Measurements from ENCODE around the gene LARP1. TPM values are rescaled to one million over a fixed set of nuclear protein-coding genes. Genes with fewer than 3 reads are reported as not detected.

The LARP1 gene
- total RNA-seq, 1 donor from 2014 or later, result 231 TPM

GRCh38 chr5:154783774-154784460, 28.7 kb downstream of the LARP1 start:
- CTCF ChIA-PET, result no interaction called here
- peaks cover 92% of the 10 kb centered on the region for H3K4me1 Mint-ChIP-seq
- H3K36me3 Mint-ChIP-seq (ENCODE audit: low read depth), result peaks cover 11% of the 10 kb centered on the region
- no peak overlapping the region for H3K27ac Mint-ChIP-seq
- DNase-seq (no peak), ATAC-seq (ENCODE audit: low read depth) (no peak)
- TF ChIP-seq CTCF (IDR thresholded peaks at IDR 0.05), result no peak
- no peaks in the 10 kb centered on the region for H3K27me3 Mint-ChIP-seq
- POLR2A ChIA-PET, result no interaction called here
- intact Hi-C loops (cut with micrococcal nuclease), result loop anchor here (2.0 kb wide), 1 partner anchor 17 kb away; no protein-coding TSS in a partner anchor
- H3K4me3 Mint-ChIP-seq, result no peak overlapping the region
- no peaks in the 10 kb centered on the region for H3K9me3 Mint-ChIP-seq

DNA sequence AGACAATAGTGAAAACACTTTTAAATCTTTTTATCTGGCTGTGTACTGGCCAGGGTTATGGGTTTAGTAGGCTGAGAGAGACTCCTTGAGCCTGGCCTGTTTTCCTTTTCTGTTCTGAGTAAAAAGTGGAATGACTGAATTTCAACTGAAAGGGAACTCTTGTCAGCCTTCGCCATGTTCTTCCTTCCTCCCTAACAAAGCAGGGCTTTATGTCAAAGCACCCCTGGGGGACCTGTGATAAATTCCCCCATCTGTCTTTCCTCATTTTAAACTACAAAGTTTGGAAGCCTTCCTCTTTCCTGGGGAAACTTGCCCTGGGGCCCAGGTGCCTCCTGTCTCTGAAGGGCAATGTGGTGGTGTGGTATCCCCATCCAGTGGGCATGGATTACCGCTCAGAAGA, 29.7 kb downstream of the LARP1 start:
- H3K27ac Mint-ChIP-seq, result peak overlapping the region; percentile 50
- CTCF ChIA-PET, result no interaction called here
- ATAC-seq (ENCODE audit: low read depth), result no peak
- peaks cover 88% of the 10 kb centered on the region for H3K4me1 Mint-ChIP-seq
- intact Hi-C loops (cut with micrococcal nuclease), result no loop called here
- H3K36me3 Mint-ChIP-seq (ENCODE audit: low read depth), result peaks cover 11% of the 10 kb centered on the region
- no peak overlapping the region for H3K4me3 Mint-ChIP-seq
- no peak for DNase-seq
- no peak for TF ChIP-seq CTCF (IDR thresholded peaks at IDR 0.05)
- POLR2A ChIA-PET, result no interaction called here
- no peaks in the 10 kb centered on the region for H3K9me3 Mint-ChIP-seq
- no peaks in the 10 kb centered on the region for H3K27me3 Mint-ChIP-seq

DNA sequence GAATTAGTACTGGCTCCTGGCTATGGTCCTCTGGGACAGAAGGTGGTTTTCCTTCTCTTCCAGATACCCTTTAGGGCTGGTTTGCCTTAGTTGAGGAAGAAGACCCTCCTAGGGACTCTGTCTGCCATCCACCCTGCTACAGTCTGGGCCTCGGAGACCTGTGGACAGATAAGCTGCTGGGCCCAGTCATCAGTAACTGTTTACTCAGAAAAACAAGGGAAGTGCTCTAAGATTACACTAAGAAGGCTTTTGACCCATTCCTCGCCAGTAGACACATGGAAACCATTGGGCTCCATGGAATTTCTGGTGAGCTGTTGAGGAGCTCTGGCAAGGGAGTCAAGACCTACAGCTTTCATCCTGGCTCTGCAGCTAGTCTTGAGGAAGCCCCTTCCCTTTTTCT, 31.2 kb downstream of the LARP1 start:
- no peak for TF ChIP-seq CTCF (IDR thresholded peaks at IDR 0.05)
- CTCF ChIA-PET, result no interaction called here
- POLR2A ChIA-PET, result no interaction called here
- Mint-ChIP-seq H3K27ac (no peak overlapping the region), H3K4me3 (no peak overlapping the region), H3K36me3 (ENCODE audit: low read depth) (peaks cover 25% of the 10 kb centered on the region), H3K9me3 (no peaks in the 10 kb centered on the region), H3K4me1 (peaks cover 87% of the 10 kb centered on the region), H3K27me3 (no peaks in the 10 kb centered on the region)
- DNase-seq (no peak), ATAC-seq (ENCODE audit: low read depth) (no peak)
- intact Hi-C loops (cut with micrococcal nuclease), result no loop called here

- ChIA-PET CTCF (no interaction called here), POLR2A (no interaction called here)
- TF ChIP-seq CTCF (IDR thresholded peaks at IDR 0.05), result no peak
- ATAC-seq (ENCODE audit: low read depth), result no peak
- Mint-ChIP-seq H3K36me3 (ENCODE audit: low read depth) (peaks cover 42% of the 10 kb centered on the region), H3K9me3 (no peaks in the 10 kb centered on the region), H3K4me3 (no peak overlapping the region), H3K4me1 (peaks cover 79% of the 10 kb centered on the region), H3K27ac (peak overlapping the region; percentile 32), H3K27me3 (no peaks in the 10 kb centered on the region)
- DNase-seq, result no peak
- intact Hi-C loops (cut with micrococcal nuclease), result no loop called here
These were observed 33.0 kb downstream of the LARP1 start for GRCh38 chr5:154788212-154788611.

GRCh38 chr5:154791535-154791934, 36.4 kb downstream of the LARP1 start:
- DNase-seq (no peak), ATAC-seq (ENCODE audit: low read depth) (peak; percentile 62)
- Mint-ChIP-seq H3K36me3 (ENCODE audit: low read depth) (peaks cover 64% of the 10 kb centered on the region), H3K4me1 (peaks cover 47% of the 10 kb centered on the region), H3K9me3 (no peaks in the 10 kb centered on the region), H3K27me3 (no peaks in the 10 kb centered on the region), H3K4me3 (no peak overlapping the region), H3K27ac (peak overlapping the region; percentile 71)
- no peak for TF ChIP-seq CTCF (IDR thresholded peaks at IDR 0.05)
- ChIA-PET CTCF (no interaction called here), POLR2A (no interaction called here)
- intact Hi-C loops (cut with micrococcal nuclease), result loop anchor here (5.0 kb wide), 1 partner anchor 34 kb away; the partner anchor contains the start of gene LARP1
